Left ventricle myocardium superior (tissue), 1 donor: ENCODE measurements around the gene GJB2. TPM values are rescaled to one million over a fixed set of nuclear protein-coding genes. Genes with fewer than 3 reads are reported as not detected.

ENCODE experiments used
- ATAC-seq: fragments of 200-7000 bp; cut with Tn5 transposase; one replicate; pipeline ENCODE4 v1.9.1; 2020; ENCODE audit warnings: mild to moderate bottlenecking, moderate library complexity
- DNase-seq: peaks from one replicate; pipeline ENCODE4 v3.0.0-alpha.2; 2020
- intact Hi-C: fragments of 100-400 bp; cut with micrococcal nuclease; formaldehyde crosslinking; loops from one replicate; pipeline ENCODE4 v1.11.0; 2022
- total RNA-seq: library from RNA; stranded (reverse); fragmentation: NEBNext Ultra II Directional; extraction: Animal tissue kit (Norgen Biotek cat#: 25700); gene quantifications from one replicate; pipeline ENCODE4 v1.2.1, GENCODE V29; 2021
- donor health status: DM: no; HTN: yes; CAD: no; lungs with severe emphysema.

GJB2 gene
- total RNA-seq, 1 donor from 2014 or later = 0.42 TPM

GRCh38 chr13:20149762-20150161 is 43.0 kb downstream of the GJB2 start:
- no peak for DNase-seq
- peak; percentile 73 for ATAC-seq
- intact Hi-C loops = loop anchor here (10.0 kb wide), 1 partner anchor 65 kb away; no protein-coding TSS in a partner anchor

GRCh38 chr13:20148501-20149183 is 44.1 kb downstream of the GJB2 start:
- ATAC-seq = peak; percentile 36
- no peak for DNase-seq
- intact Hi-C loops = loop anchor here (10.0 kb wide), 1 partner anchor 64 kb away; no protein-coding TSS in a partner anchor

GRCh38 chr13:20146381-20146780 is 46.4 kb downstream of the GJB2 start:
- ATAC-seq (no peak), DNase-seq (no peak)
- intact Hi-C loops = loop anchor here (10.0 kb wide), 1 partner anchor 62 kb away; no protein-coding TSS in a partner anchor

- intact Hi-C loops = loop anchor here (10.0 kb wide), 1 partner anchor 61 kb away; no protein-coding TSS in a partner anchor
- ATAC-seq (no peak), DNase-seq (no peak)
Measured at GRCh38 chr13:20145521-20145920, 47.2 kb downstream of the GJB2 start.

- intact Hi-C loops = loop anchor here (10.0 kb wide), 1 partner anchor 59 kb away; no protein-coding TSS in a partner anchor
- DNase-seq (no peak), ATAC-seq (no peak)
Measured at GRCh38 chr13:20144141-20144850, 48.4 kb downstream of the GJB2 start.

- DNase-seq = no peak
- intact Hi-C loops = loop anchor here (10.0 kb wide), 1 partner anchor 58 kb away; no protein-coding TSS in a partner anchor
- ATAC-seq = no peak
Measured at GRCh38 chr13:20142927-20143480, 49.7 kb downstream of the GJB2 start.

- intact Hi-C loops = loop anchor here (10.0 kb wide), 1 partner anchor 57 kb away; no protein-coding TSS in a partner anchor
- DNase-seq = no peak
- no peak for ATAC-seq
Measured at GRCh38 chr13:20142023-20142926, 50.5 kb downstream of the GJB2 start.

GRCh38 chr13:20141238-20142022 is 51.3 kb downstream of the GJB2 start:
- intact Hi-C loops = loop anchor here (10.0 kb wide), 1 partner anchor 57 kb away; no protein-coding TSS in a partner anchor
- peak; percentile 93 for ATAC-seq
- peak; percentile 78 for DNase-seq

- ATAC-seq (peak; percentile 61), DNase-seq (no peak)
- intact Hi-C loops = loop anchor here (10.0 kb wide), 1 partner anchor 56 kb away; no protein-coding TSS in a partner anchor
Measured at GRCh38 chr13:20140487-20140886, 52.3 kb downstream of the GJB2 start.

- ATAC-seq (no peak), DNase-seq (no peak)
- intact Hi-C loops = no loop called here
Measured at GRCh38 chr13:20137875-20138274, 54.9 kb downstream of the GJB2 start.

Other genes starting within 250 kb of the GJB2 start
- gene ZMYM2, start 234.2 kb downstream of the GJB2 start, total RNA-seq = 49.8 TPM
- gene GJA3, start 31.9 kb downstream of the GJB2 start, total RNA-seq = 17.9 TPM
- gene GJB6, start 39.4 kb upstream of the GJB2 start, total RNA-seq = not detected